ENCODE measurements around the gene SLC35B1.

DNA sequence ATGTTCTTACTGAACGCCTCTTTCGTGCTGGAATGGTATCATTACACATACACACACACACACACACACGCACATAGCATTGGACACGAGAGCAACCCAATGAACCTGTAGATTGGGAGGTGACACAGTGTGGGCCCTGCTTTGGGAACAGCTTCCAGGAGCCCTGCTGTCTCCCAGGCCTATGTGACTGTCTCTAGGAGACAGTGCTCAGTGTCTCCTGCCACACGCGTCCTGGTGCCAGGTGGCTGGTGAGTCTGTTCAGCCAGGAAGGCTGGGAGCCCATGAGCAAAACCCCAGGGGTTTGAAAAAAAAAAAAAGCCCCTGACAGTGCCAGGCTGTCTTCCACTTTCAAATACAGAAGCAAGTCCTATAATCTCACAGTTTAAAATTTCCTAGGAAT is 27.4 kb downstream of the SLC35B1 start:
- TF ChIP-seq EZH2 (IDR thresholded peaks at IDR 0.05; ENCODE audit: borderline replicate concordance, low read depth, low read length, poor library complexity, severe bottlenecking) (no peak), CTCF (conservative IDR thresholded peaks at IDR 0.05; ENCODE audit: low read depth, low read length) (no peak)
